ENCODE measurements around the gene SMIM22.

SMIM22 gene

GRCh38 chr16:4826980-4827379, 31.8 kb downstream of the SMIM22 start:
- TF ChIP-seq CTCF (conservative IDR thresholded peaks at IDR 0.05; ENCODE audit: low read depth, low read length) = no peak

GRCh38 chr16:4828567-4829321, 33.6 kb downstream of the SMIM22 start:
- DNase-seq (ENCODE audit: low read depth) = no peak
- no peak for TF ChIP-seq CTCF (conservative IDR thresholded peaks at IDR 0.05; ENCODE audit: low read depth, low read length)
- H3K4me3 ChIP-seq (ENCODE audit: low read length) = no peak overlapping the region

More at GRCh38 chr16:4826980-4827379, 31.8 kb downstream of the SMIM22 start:
- no peak overlapping the region for H3K4me3 ChIP-seq (ENCODE audit: low read length)
- peak; percentile 53 for DNase-seq (ENCODE audit: low read depth)

GRCh38 chr16:4830408-4830807, 35.2 kb downstream of the SMIM22 start:
- no peak for DNase-seq (ENCODE audit: low read depth)
- no peak overlapping the region for H3K4me3 ChIP-seq (ENCODE audit: low read length)
- TF ChIP-seq CTCF (conservative IDR thresholded peaks at IDR 0.05; ENCODE audit: low read depth, low read length) = no peak

GRCh38 chr16:4831616-4832015, 36.4 kb downstream of the SMIM22 start:
- no peak overlapping the region for H3K4me3 ChIP-seq (ENCODE audit: low read length)
- DNase-seq (ENCODE audit: low read depth) = no peak
- no peak for TF ChIP-seq CTCF (conservative IDR thresholded peaks at IDR 0.05; ENCODE audit: low read depth, low read length)

- H3K4me3 ChIP-seq (ENCODE audit: low read length) = no peak overlapping the region
- no peak for TF ChIP-seq CTCF (conservative IDR thresholded peaks at IDR 0.05; ENCODE audit: low read depth, low read length)
- no peak for DNase-seq (ENCODE audit: low read depth)
Observed at GRCh38 chr16:4832698-4833343, 37.7 kb downstream of the SMIM22 start.

- no peak for TF ChIP-seq CTCF (conservative IDR thresholded peaks at IDR 0.05; ENCODE audit: low read depth, low read length)
- no peak for DNase-seq (ENCODE audit: low read depth)
- H3K4me3 ChIP-seq (ENCODE audit: low read length) = no peak overlapping the region
Observed at GRCh38 chr16:4833584-4833983, 38.4 kb downstream of the SMIM22 start.

- TF ChIP-seq CTCF (conservative IDR thresholded peaks at IDR 0.05; ENCODE audit: low read depth, low read length) = no peak
- DNase-seq (ENCODE audit: low read depth) = no peak
- no peak overlapping the region for H3K4me3 ChIP-seq (ENCODE audit: low read length)
Observed at GRCh38 chr16:4836727-4837126, 41.6 kb downstream of the SMIM22 start.

All from retinal pigment epithelial cell (primary cell).